ENCODE measurements around the gene ZNF518A. TPM values are rescaled to one million over a fixed set of nuclear protein-coding genes. Genes with fewer than 3 reads are reported as not detected.
"Not testable (repeated sequence)": the region's sequence is repeated elsewhere in the genome, so short reads cannot be mapped to it uniquely, and the experiment has no call there.

The ZNF518A gene
- polyA plus RNA-seq, 4 donors = 28.3 to 52.1 (median 42.2) TPM

GRCh38 chr10:96133135-96133534, 3.0 kb downstream of the ZNF518A start:
- DNase-seq (ENCODE audit: low read depth in 4 of 4, low spot score in 3 of 4) = no peak

GRCh38 chr10:96136810-96137209, 6.7 kb downstream of the ZNF518A start:
- no peak for DNase-seq (ENCODE audit: low read depth in 4 of 4, low spot score in 3 of 4)

- no peak for DNase-seq (ENCODE audit: low read depth in 4 of 4, low spot score in 3 of 4)
Measured at GRCh38 chr10:96137567-96137966, 7.5 kb downstream of the ZNF518A start.

- no peak for DNase-seq (ENCODE audit: low read depth in 4 of 4, low spot score in 3 of 4)
Measured at GRCh38 chr10:96138102-96138501, 8.0 kb downstream of the ZNF518A start.

GRCh38 chr10:96152437-96152836, 22.3 kb downstream of the ZNF518A start:
- no peak for DNase-seq (ENCODE audit: low read depth in 4 of 4, low spot score in 3 of 4)

- no peak for DNase-seq (ENCODE audit: low read depth in 4 of 4, low spot score in 3 of 4)
Measured at GRCh38 chr10:96153070-96153469, 23.0 kb downstream of the ZNF518A start.

GRCh38 chr10:96165726-96166125, 35.6 kb downstream of the ZNF518A start:
- DNase-seq (ENCODE audit: low read depth in 4 of 4, low spot score in 3 of 4) = no peak

- DNase-seq (ENCODE audit: low read depth in 4 of 4, low spot score in 3 of 4) = no peak
Measured at GRCh38 chr10:96168546-96168945, 38.4 kb downstream of the ZNF518A start.

- no peak for DNase-seq (ENCODE audit: low read depth in 4 of 4, low spot score in 3 of 4)
Measured at GRCh38 chr10:96170230-96170629, 40.1 kb downstream of the ZNF518A start.

- no peak for DNase-seq (ENCODE audit: low read depth in 4 of 4, low spot score in 3 of 4)
Measured at GRCh38 chr10:96172666-96173065, 42.6 kb downstream of the ZNF518A start.

GRCh38 chr10:96176985-96177384, 46.9 kb downstream of the ZNF518A start:
- no peak for DNase-seq (ENCODE audit: low read depth in 4 of 4, low spot score in 3 of 4)

- DNase-seq (ENCODE audit: low read depth in 4 of 4, low spot score in 3 of 4) = no peak
Measured at GRCh38 chr10:96188421-96188820, 58.3 kb downstream of the ZNF518A start.

- no peak for DNase-seq (ENCODE audit: low read depth in 4 of 4, low spot score in 3 of 4)
Measured at GRCh38 chr10:96188916-96189315, 58.8 kb downstream of the ZNF518A start.

- not testable (repeated sequence) for DNase-seq (ENCODE audit: low read depth in 4 of 4, low spot score in 3 of 4)
Measured at GRCh38 chr10:96189505-96189904, 59.4 kb downstream of the ZNF518A start.

GRCh38 chr10:96201525-96201924, 71.4 kb downstream of the ZNF518A start:
- DNase-seq (ENCODE audit: low read depth in 4 of 4, low spot score in 3 of 4) = no peak

GRCh38 chr10:96205580-96205979, 75.5 kb downstream of the ZNF518A start:
- no peak for DNase-seq (ENCODE audit: low read depth in 4 of 4, low spot score in 3 of 4)

GRCh38 chr10:96208271-96208670, 78.2 kb downstream of the ZNF518A start:
- no peak for DNase-seq (ENCODE audit: low read depth in 4 of 4, low spot score in 3 of 4)

- no peak for DNase-seq (ENCODE audit: low read depth in 4 of 4, low spot score in 3 of 4)
Measured at GRCh38 chr10:96208946-96209345, 78.8 kb downstream of the ZNF518A start.

- no peak for DNase-seq (ENCODE audit: low read depth in 4 of 4, low spot score in 3 of 4)
Measured at GRCh38 chr10:96211764-96212163, 81.7 kb downstream of the ZNF518A start.

GRCh38 chr10:96212911-96213310, 82.8 kb downstream of the ZNF518A start:
- no peak for DNase-seq (ENCODE audit: low read depth in 4 of 4, low spot score in 3 of 4)

All from left renal pelvis (tissue), 4 donors.